Measurements from ENCODE around the gene PM20D1. TPM values are rescaled to one million over a fixed set of nuclear protein-coding genes. Genes with fewer than 3 reads are reported as not detected.

Gene PM20D1
- total RNA-seq, 1 donor from 2014 or later: not detected

GRCh38 chr1:205817364-205817763, 32.6 kb downstream of the PM20D1 start:
- H3K27me3 Mint-ChIP-seq (ENCODE audit: unreplicated experiment): peaks cover 11% of the 10 kb centered on the region
- H3K4me1 Mint-ChIP-seq (ENCODE audit: unreplicated experiment): peaks cover 38% of the 10 kb centered on the region
- no peak overlapping the region for H3K4me3 Mint-ChIP-seq (ENCODE audit: unreplicated experiment)
- H3K36me3 Mint-ChIP-seq (ENCODE audit: low read depth, unreplicated experiment): peaks cover 5% of the 10 kb centered on the region
- H3K9me3 Mint-ChIP-seq (ENCODE audit: unreplicated experiment): no peaks in the 10 kb centered on the region
- TF ChIP-seq CTCF (IDR thresholded peaks at IDR 0.05; ENCODE audit: unreplicated experiment): no peak
- no peak for DNase-seq (ENCODE audit: low spot score)
- peak overlapping the region; percentile 36 for H3K27ac Mint-ChIP-seq (ENCODE audit: unreplicated experiment)

- H3K4me1 Mint-ChIP-seq (ENCODE audit: unreplicated experiment): peaks cover 62% of the 10 kb centered on the region
Measured at GRCh38 chr1:205813755-205814058, 36.2 kb downstream of the PM20D1 start.

GRCh38 chr1:205812878-205813754, 36.8 kb downstream of the PM20D1 start, which contains the start of gene SLC41A1:
TSS of gene SLC41A1 (minus strand) at chr1:205813198. CDS start at chr1:205810441, 2,757 bp downstream.
- Mint-ChIP-seq H3K4me1 (ENCODE audit: unreplicated experiment) (peaks cover 58% of the 10 kb centered on the region), H3K27me3 (ENCODE audit: unreplicated experiment) (peaks cover 17% of the 10 kb centered on the region), H3K36me3 (ENCODE audit: low read depth, unreplicated experiment) (peaks cover 14% of the 10 kb centered on the region), H3K4me3 (ENCODE audit: unreplicated experiment) (peak within 1 kb of the TSS; percentile 95), H3K9me3 (ENCODE audit: unreplicated experiment) (no peaks in the 10 kb centered on the region), H3K27ac (ENCODE audit: unreplicated experiment) (peak within 1 kb of the TSS; percentile 88)
- TF ChIP-seq CTCF (IDR thresholded peaks at IDR 0.05; ENCODE audit: unreplicated experiment): no peak
- DNase-seq (ENCODE audit: low spot score): peak; percentile 90

More at GRCh38 chr1:205813755-205814058, 36.2 kb downstream of the PM20D1 start:
- Mint-ChIP-seq H3K36me3 (ENCODE audit: low read depth, unreplicated experiment) (peaks cover 10% of the 10 kb centered on the region), H3K4me3 (ENCODE audit: unreplicated experiment) (peak overlapping the region; percentile 95), H3K27me3 (ENCODE audit: unreplicated experiment) (peaks cover 17% of the 10 kb centered on the region), H3K27ac (ENCODE audit: unreplicated experiment) (peak overlapping the region; percentile 62), H3K9me3 (ENCODE audit: unreplicated experiment) (no peaks in the 10 kb centered on the region)
- no peak for DNase-seq (ENCODE audit: low spot score)
- TF ChIP-seq CTCF (IDR thresholded peaks at IDR 0.05; ENCODE audit: unreplicated experiment): no peak

GRCh38 chr1:205812271-205812877, 37.6 kb downstream of the PM20D1 start:
- H3K27me3 Mint-ChIP-seq (ENCODE audit: unreplicated experiment): peaks cover 13% of the 10 kb centered on the region
- peak overlapping the region; percentile 88 for H3K27ac Mint-ChIP-seq (ENCODE audit: unreplicated experiment)
- H3K4me3 Mint-ChIP-seq (ENCODE audit: unreplicated experiment): peak overlapping the region; percentile 94
- DNase-seq (ENCODE audit: low spot score): peak; percentile 38
- TF ChIP-seq CTCF (IDR thresholded peaks at IDR 0.05; ENCODE audit: unreplicated experiment): no peak
- H3K36me3 Mint-ChIP-seq (ENCODE audit: low read depth, unreplicated experiment): peaks cover 15% of the 10 kb centered on the region
- H3K9me3 Mint-ChIP-seq (ENCODE audit: unreplicated experiment): no peaks in the 10 kb centered on the region
- H3K4me1 Mint-ChIP-seq (ENCODE audit: unreplicated experiment): peaks cover 51% of the 10 kb centered on the region

- Mint-ChIP-seq H3K27me3 (ENCODE audit: unreplicated experiment) (peaks cover 13% of the 10 kb centered on the region), H3K4me1 (ENCODE audit: unreplicated experiment) (peaks cover 44% of the 10 kb centered on the region)
Measured at GRCh38 chr1:205811660-205812059, 38.3 kb downstream of the PM20D1 start.

More at GRCh38 chr1:205811660-205812059, 38.3 kb downstream of the PM20D1 start:
- H3K9me3 Mint-ChIP-seq (ENCODE audit: unreplicated experiment): no peaks in the 10 kb centered on the region
- no peak for TF ChIP-seq CTCF (IDR thresholded peaks at IDR 0.05; ENCODE audit: unreplicated experiment)
- no peak for DNase-seq (ENCODE audit: low spot score)
- peak overlapping the region; percentile 88 for H3K27ac Mint-ChIP-seq (ENCODE audit: unreplicated experiment)
- peaks cover 15% of the 10 kb centered on the region for H3K36me3 Mint-ChIP-seq (ENCODE audit: low read depth, unreplicated experiment)
- peak overlapping the region; percentile 94 for H3K4me3 Mint-ChIP-seq (ENCODE audit: unreplicated experiment)
